Measurements from ENCODE around the gene GPATCH4.
A peak's percentile ranks its signal among the peaks of the same experiment; 100 is the strongest.
"Not testable (repeated sequence)": the region's sequence is repeated elsewhere in the genome, so short reads cannot be mapped to it uniquely, and the experiment has no call there.

Gene GPATCH4

DNA sequence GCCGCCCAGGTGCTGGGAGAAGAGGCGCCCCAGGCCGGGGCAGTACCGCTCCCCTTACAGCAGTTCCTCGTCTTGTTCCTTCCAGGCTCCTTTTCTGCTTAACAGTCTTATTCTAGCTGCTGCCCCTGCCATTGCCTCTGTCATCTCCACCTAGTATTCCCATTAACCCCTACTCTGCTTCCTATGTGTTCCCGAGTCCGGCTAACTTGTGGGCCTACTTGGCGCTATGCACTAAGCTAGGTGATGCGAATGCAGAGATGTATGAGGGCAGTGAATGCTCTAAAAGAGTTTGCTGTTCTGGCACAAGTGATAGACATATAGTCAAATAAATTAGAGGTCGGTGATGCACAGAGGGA, 28.6 kb downstream of the GPATCH4 start:
- DNase-seq, result no peak

DNA sequence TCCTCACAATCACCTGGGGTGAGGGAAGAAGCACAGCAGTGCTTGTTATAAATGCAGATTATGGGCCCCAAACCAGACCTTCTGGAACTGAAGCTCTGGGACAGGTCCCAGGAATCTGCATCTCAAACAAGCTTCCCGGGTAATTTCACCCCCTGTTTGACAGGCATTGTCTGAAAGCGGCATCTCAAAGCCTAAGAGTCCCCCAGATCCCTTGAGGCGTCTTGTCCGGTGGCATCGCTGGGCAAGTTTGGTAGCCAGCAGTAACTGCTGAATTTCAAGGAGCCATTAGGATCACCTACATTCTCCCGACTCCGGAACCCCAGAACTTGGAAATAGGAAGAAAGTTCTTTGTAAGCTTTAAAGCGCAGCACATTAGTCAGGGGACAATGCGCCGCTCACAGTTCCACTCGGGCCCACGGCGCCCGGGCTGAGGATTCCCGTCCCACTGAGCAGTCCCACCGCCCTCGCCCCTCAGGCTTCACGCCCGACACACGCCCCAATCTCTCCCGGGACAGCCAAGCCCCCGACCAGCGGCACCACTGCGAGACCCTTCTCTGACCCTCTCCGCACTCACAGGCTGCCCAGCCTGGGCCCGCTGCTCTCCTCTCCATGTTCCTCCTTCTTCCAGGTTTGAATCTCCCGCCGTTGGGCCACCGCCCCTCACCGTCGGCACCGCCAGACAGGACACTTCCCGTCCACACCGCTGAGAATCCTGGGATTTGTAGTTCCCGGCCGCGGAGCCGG, 29.2 kb downstream of the GPATCH4 start, which contains the start of gene IQGAP3:
TSS of gene IQGAP3 (minus strand) at position 647 of the 744 bp plus-strand sequence. CDS start at position 611, 36 bp downstream.
- peak; percentile 95 for DNase-seq

DNA sequence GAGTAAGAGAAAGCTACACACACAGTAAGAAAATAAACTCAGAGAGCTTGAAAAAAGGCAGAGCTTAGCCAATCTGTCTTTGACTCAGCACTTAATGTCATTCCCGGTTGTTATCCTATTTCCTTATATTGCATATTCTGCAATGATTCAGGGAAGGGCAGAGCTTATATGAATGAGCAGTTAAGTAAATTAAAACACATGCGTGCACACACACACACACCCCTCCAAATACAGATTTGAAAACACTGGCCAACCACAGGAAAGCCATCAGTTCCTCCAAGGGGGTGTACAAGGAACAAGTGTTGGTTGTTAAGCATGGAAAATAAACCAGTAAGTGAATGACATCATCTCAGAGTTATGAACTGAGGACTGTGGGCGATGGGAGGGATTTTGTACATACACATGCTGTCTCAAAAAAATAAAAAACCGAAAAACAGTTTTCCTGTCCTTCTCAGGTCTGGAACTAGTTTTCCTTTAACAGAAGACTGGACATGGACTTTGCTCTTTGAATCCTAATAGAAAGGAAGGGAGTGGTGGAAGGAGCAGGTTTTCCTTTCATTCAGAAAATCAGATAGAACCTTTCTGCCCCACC, 29.9 kb downstream of the GPATCH4 start:
- DNase-seq, result peak; percentile 53

DNA sequence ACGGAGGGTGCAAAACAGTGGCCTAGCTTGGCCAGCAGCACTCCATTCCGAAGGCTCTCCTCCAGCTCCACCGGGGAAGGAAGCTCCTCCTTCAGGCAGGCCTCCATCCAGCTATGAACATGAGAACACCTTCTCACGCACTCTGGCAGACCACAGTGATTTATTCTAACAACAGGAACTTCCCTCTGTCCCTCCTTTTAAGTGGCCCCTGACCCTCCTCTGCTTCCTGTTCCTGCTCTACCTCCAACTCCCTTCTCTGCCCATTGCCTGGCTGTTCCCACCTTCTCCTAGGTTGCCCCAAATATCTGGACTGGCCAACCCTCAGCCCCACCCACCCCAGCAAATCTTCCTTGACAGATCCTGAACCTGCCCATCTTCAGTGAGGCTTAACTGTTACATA, 34.8 kb downstream of the GPATCH4 start:
- DNase-seq, result no peak

DNA sequence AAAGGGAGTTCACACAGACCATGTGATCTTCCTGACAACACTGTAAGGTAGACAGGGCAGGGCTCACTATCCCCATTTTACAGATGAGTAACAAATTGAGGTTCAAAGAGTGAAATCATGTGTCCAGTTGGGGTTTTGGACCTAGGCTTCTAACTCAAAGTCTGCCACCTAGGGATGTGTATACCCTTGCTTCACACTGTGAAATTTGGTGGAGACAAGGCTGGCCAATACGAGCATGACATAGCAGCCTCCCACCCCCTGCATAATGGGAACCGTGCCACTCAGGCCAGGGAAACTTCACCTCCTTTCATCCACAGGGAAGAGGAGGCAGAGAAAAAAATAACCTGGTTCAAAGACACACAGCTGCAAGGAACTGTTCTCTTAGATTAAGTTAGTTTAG, 35.8 kb downstream of the GPATCH4 start:
- no peak for DNase-seq

DNA sequence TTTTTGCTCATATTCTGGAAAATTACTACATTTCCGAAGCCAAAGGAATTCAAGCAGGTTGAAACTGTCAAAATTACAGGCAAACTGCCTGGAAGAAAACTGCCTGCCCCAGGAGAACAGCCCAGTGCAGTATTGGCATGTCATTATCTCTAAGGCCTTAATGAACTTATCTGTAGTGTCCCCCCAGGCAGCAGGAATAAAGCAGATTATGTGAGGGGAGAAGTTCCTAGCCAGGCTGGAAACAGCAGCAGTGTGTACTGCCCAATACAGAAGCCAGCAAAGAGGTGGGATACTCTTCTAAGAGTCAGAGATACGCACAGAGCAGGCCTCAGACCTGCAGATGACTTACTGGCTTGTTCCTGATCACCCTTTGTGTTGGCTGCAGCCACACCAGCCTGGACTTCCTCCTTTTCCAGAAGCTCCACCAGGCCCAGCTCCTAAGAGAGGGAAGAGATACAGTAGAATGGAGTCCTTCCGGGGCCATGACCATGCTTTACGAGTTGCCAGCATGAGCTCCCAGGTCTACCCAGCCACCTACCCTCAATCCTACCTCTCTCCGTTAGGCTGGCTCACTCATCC, 40.6 kb downstream of the GPATCH4 start:
- no peak for DNase-seq

DNA sequence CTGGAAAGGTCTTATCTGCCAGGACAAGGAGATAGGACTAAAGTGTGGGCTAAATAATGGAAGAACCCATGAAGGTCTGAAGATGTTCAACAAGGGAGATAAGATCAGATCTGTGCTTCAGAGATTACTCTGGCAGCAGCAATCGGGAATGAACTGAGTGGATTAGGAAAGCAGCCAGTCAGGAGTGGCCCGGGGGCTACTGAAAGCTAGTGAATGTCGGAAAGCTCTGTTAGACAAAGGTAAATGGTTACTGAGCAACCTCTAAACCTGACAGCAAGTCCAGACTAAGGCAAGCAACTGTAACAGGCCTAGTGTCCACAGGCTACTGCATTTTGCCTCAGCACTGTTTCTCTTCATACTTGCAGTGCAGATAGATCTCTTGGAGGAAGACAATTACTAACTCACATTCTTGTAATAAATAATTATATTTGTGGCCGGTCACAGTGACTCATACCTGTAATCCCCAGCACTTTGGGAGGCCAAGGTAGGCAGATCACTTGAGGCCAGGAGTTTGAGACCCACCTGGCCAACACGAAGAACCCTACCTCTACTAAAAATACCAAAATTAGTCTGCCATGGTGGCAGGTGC, 41.4 kb downstream of the GPATCH4 start:
- no peak for DNase-seq

DNA sequence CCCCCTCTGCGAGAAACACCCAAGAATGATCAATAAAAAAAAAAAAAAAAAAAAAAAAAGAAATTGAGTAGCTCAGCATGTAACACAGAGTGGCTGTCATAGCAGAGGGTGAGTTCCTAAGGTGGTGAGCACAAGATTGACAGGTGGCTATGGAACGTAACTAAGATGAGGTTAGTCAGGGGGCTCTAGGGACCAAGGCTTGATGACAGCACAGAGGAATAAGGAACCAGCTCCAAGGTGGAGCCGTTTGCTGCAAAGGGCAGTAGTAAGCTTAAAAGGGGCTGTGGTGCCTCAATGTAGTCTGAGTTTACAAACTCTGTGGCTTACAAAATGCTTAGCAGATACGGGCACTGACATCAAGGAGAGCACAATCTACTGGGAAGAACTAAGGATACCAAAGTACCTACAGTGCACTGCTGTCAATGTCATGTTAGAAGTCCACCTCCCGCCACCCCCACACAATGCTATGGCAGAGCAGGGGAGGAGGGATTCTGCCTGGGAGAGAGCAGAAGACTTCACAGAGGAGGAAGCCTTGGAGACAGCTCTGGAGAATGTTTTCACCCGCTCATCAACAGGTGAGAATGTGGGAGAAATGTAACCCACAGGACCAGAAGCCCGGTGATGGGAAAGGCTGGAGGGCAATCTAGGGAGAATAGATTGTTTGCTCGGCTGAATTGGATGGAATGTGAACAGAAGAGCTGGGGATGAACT, 42.0 kb downstream of the GPATCH4 start:
- no peak for DNase-seq

DNA sequence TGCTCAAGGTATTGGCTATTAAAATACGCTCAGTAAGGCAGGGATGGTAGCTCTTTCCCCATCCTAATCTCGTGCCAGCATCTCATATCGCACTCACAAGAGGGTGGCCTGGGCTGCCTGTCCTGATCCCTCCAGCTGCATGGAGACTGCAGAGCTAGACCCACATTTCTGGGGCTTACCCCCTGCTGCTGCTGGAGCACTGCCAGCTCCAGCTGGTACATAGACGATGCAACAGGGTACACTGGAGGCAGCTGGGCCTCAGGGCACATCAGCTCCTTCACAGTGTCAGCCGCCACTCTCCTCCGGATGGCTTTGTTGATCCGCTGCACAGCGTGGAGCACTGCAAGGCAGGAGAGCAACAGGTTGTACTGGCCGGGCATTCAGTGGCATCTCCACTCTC, 44.9 kb downstream of the GPATCH4 start:
- DNase-seq, result no peak

DNA sequence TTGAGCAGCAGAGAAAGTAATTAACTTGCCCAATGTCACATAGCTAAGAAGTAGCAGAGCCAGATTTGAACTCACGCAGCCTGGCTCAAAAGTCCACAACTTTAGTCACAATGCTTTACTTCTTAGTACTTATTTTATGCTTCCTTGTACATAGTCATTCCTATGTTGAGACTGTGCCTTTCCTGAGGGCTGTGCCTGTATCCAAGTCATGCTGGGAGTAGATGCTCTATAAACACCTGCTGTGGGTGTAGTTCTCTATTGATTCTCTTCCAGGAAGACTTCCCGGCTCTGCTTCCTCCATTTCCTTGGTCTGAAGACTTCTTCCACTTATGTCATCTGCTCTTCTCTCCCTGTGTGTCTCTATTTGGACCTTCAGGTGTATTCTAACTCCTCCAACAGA, 45.6 kb downstream of the GPATCH4 start:
- DNase-seq, result no peak

DNA sequence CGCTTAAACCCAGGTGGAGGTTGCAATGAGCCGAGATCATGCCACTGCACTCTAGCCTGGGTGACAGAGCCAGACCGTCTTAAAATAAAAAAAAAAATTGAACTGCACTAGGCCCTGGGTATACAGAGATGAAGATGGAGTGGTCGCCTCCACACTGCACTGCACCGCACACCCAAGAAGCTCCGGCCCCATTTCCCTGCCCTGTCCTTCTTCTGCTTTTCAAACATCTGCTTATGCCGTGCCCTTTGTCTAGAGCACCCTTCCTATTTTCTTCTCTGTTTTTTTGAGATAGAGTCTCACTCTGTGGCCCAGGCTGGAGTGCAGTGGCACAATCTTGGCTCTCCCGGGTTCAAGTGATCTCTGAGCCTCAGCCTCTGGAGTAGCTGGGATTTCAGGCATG, 46.3 kb downstream of the GPATCH4 start:
- DNase-seq, result no peak

DNA sequence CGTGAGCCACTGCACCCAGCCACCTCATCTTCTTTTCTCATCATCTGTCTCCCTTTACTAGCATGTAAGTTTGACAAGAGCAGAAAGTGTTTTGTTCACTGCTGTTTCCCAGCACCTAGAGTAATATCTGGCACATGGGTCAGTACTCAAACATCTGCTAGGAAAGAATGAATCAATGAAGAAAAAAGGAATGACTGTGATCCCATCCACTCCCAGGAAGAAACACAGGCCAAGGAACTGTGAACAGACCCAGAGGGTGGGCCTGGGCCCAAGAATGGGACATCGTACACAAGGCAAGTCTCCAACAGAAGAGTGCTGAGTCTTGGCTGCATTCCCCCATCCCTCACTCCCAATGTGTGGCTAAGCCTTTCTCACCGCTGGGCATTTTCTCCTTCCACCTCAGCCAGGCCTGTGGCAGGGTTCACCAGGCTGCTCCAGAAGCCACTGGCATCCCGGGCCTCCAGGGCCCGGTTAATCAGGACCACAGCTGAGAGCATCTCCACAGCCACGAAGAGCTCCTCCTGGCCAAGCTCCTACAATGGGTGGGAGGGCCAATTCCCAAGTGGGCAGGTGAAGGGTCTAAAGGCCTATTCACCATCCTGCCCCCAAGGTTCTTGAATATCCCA, 47.3 kb downstream of the GPATCH4 start:
- no peak for DNase-seq

DNA sequence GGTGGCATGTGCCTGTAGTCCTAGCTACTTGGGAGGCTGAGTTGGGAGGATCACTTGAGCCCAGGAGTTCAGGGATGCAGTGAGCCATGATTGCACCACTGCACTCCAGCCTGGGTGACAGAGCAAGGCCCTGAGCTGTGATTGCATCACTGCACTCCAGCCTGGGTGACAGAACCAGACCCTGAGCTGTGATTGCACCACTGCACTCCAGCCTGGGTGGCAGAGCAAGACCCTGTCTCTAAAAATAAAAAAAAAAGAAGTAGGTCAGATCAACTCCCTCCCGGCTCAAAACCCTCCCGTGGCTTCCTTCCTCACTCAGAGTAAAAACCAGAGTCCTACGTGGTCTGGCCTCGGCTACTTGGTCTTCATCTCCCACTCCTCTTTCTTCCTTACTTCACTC, 48.3 kb downstream of the GPATCH4 start:
- DNase-seq, result not testable (repeated sequence)

DNA sequence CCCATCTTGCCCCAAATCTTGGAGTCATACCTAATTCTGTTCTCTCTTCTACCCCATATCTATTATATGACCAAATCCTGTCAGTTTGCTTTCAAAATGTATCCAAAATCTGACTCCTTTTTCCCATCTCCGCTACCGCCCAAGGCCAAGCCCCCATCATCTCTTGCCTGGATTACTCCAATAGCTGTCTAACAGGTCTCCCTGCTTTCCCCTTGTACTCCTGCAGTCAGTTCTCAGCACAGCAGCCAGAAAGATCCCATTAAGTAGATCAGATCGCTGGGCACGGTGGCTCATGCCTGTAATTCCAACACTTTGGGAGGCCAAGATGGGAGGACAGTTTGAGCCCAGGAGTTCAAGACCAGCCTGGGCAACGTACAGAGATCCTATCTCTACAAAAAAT, 48.8 kb downstream of the GPATCH4 start:
- no peak for DNase-seq

DNA sequence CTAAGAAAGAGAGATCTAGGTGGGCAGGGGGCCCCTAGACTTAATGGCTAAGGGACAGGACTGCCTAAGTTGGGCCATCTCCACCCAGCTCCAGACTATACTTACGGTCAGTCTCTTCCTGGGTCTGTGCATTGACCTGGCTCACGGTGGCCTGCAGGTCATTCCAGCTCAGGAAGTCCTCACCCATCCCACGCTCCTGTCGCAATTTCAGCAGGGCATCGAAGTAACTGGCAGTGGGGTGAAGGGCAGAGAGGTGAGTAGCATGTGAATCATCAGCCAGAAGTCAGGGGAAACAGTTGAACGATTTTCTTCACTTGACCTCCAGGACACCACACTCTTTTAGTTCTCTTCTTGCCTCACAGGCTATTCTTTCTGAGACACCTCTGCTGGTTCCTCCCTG, 49.4 kb downstream of the GPATCH4 start:
- DNase-seq, result no peak

DNA sequence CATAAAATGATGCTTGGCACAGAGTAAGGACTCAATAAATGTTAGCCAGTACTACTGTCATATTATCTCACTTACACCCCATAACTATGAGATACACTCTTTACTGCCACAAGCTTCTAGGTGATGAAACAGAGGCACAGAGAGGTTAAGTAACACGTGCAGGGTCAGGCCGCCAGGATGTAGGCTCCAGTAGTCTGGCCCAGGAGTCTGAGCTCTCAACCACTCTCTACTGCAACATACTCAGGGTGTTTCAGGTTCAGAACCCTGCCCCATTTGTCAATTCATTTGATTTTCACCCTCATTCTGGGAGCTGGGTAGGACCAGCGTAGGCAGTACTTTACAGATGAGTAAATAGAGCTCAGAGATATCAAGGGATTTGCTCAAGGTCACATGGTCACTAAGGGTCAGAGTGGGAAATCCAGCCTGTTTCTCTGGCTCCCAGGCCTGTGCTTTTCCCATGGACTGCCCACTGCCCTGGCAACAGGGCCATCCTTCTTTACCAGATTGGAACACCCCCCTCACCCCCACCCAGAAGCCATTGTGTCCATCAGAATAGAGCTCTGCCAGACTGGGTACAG, 50.1 kb downstream of the GPATCH4 start:
- no peak for DNase-seq

DNA sequence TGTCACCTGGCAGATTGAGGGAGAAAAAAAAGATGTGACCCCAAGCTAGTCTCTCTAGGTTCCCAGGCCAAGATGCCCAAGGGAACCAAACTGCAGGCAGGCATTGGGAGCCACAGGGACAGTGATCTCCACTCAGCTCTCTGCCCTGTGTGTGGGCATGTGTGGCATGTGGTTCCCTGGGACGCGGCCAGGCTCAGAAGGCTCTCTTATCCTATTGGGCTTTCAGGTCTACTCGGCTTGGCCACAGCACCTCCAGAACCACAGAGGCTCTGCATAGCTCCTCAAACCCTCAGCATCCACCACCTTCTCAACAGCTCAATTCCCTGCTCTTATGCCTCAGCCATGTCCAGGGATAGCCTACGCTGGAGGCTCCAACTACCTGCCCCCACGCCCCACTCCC, 50.9 kb downstream of the GPATCH4 start:
- DNase-seq, result no peak

DNA sequence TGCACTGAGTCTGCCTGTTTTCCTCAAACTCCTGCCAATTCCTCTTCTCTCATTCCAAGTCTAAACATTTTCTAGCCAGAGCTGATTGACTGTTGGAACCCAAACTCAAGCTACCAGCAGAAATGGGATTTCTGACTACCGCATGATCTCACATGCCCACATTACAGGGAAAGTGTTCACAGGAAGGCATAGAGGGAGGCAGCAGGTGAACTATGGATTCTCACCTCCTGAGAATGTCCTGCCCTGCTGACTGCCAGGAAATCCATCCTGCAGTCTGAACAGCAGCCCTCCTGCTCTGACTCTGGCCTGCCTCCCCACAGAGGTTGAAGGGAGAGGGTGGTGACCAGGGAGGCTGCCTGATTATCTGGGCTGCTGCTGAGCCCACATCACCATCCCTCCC, 51.4 kb downstream of the GPATCH4 start:
- DNase-seq, result no peak

DNA sequence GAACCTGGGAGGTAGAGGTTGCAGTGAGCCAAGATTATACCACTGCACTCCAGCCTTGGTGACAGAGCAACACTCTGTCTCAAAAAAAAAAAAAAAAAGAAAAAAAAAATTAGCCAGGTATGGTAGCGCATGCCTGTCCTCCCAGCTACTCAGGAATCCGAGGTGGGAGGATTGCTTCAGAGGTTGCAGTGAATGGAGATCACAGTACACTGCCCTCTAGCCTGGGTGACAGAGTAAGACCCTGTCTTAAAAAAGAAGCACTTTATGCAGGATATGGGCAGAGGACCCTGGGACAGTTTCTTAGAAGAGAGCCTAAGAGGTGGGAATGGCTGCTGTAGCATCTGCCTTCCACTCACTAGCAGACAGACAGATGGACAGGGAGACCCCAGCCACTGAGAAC, 51.9 kb downstream of the GPATCH4 start:
- DNase-seq, result no peak

DNA sequence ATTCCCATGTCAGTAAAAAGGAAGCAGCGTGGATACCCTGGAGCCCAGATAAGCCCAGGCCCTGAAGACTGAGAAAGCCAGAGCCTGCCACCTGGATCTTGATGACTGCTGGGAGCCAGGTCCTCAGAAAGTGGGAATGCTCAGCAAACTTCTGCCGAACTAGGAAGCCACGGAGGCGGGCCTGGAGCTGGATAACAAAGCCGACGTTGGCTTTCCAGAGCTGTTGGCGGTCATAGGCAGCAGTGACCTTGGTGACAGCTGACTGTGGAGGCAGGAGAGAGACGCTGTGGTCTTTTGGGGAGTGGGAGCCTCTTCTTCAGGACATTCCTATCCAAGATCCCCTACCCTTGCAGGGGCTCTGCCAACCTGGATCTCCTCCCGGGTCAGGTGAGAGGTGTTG, 53.3 kb downstream of the GPATCH4 start:
- DNase-seq, result no peak

DNA sequence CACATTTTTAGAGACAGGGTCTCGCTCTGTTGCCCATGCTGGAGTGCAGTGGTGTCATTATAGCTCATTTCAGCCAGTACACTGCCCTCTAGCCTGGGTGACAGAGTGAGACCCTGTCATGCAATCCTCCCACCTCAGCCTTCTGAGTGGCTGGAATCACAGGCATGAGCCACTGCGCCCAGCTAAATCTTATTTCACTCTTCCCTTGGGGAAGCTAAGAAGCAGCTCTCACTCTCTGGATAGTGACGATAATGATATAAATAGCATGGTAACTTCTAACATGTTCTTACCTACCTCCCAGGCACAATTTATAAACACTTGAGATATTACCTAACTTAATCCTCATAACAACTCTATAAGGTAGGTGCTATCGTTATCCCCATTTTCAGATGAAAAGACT, 53.8 kb downstream of the GPATCH4 start:
- no peak for DNase-seq

DNA sequence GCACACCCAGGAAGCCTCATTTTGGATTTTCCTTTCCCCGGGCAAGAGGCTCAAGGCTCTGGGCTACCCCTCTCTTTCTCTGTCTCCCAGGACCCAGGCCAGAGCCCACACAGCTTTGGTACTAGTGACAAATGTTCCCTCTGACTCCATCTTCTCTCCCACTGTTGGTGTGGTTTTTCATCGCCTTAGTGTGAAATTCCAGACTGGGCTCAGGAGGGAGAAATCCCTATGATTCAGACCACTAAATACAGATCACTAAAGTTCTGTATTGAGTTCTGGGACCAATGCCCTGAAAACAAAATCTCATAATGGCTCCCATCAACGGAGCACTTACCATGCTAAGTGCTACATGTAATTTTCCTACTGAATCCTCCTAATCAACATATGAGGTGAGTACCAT, 55.0 kb downstream of the GPATCH4 start:
- no peak for DNase-seq

Measured in DMS53 (cell line).